ENCODE results near the gene CCDC120. TPM values are rescaled to one million over a fixed set of nuclear protein-coding genes. Genes with fewer than 3 reads are reported as not detected.

The CCDC120 gene
- total RNA-seq, 1 donor from 2014 or later = 1.1 TPM

- DNase-seq (ENCODE audit: low read depth) (peak; percentile 49), FAIRE-seq (no peak)
- H3K36me3 ChIP-seq (ENCODE audit: control insufficient read depth, insufficient read depth, low read length) = peaks cover 7% of the 10 kb centered on the region
- peak within 1 kb of the TSS; percentile 67 for H3K4me3 ChIP-seq (ENCODE audit: low read depth, low read length)
- TF ChIP-seq, protein P1, sequence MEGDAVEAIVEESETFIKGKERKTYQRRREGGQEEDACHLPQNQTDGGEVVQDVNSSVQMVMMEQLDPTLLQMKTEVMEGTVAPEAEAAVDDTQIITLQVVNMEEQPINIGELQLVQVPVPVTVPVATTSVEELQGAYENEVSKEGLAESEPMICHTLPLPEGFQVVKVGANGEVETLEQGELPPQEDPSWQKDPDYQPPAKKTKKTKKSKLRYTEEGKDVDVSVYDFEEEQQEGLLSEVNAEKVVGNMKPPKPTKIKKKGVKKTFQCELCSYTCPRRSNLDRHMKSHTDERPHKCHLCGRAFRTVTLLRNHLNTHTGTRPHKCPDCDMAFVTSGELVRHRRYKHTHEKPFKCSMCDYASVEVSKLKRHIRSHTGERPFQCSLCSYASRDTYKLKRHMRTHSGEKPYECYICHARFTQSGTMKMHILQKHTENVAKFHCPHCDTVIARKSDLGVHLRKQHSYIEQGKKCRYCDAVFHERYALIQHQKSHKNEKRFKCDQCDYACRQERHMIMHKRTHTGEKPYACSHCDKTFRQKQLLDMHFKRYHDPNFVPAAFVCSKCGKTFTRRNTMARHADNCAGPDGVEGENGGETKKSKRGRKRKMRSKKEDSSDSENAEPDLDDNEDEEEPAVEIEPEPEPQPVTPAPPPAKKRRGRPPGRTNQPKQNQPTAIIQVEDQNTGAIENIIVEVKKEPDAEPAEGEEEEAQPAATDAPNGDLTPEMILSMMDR (IDR thresholded peaks at IDR 0.05; ENCODE audit: insufficient read depth, low read length, severe bottlenecking) = no peak
- H3K27me3 ChIP-seq (ENCODE audit: control insufficient read depth, insufficient read depth, low read length) = no peaks in the 10 kb centered on the region
Measured at GRCh38 chrX:49079489-49080428, 21.0 kb downstream of the CCDC120 start, which contains the start of gene WDR45. Gene WDR45, minus strand, starts transcription at chrX:49079887. Its CDS starts 1,792 bp downstream, at chrX:49078095.

DNA sequence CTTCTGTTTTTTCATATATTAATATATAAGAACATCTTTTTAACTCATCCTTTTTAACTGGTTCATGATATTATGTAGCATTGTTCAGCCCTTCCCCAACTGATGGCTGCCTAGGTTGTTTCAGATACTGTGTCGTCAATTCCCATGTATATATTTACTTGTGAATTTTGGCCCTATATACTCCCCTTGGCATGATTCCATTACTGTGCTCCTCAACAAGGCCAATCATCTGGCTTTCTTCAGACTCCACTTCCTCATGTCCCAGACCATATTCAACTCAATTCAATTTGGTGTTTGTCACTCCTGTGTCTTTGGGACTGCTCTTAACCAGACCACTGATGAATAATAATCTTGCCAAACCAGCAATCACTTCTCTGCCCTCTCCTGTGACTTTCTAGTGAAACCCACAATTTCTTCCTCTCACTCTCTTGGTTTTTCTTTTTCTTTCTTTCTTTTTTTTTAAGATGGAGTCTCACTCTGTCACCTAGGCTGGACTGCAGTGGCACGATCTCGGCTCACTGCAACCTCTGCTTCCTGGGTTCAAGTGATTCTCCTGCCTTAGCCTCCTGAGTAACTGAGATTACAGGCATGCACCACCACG, 23.6 kb downstream of the CCDC120 start:
- DNase-seq (ENCODE audit: low read depth) (no peak), FAIRE-seq (no peak)
- TF ChIP-seq, protein P1 (IDR thresholded peaks at IDR 0.05; ENCODE audit: insufficient read depth, low read length, severe bottlenecking) = no peak

DNA sequence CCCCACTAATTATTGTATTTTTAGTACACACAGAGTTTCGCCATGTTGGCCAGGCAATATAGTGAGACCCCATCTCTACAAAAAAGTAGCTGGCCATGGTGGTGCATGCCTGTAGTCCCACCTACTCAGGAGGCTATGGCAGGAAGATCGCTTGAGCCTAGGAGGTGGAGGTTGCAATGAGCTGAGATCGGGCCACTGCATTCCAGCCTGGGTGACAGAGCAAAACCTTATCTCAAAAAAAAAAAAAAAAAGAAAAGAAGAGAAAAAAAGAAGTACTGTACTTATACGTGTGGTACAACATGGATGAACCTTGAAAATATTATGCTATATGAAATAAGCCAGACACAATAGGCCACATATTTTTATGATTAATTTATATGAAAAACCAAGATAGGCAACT, 30.8 kb downstream of the CCDC120 start:
- no peak overlapping the region for H3K4me3 ChIP-seq (ENCODE audit: low read depth, low read length)
- FAIRE-seq = no peak

More for the DNA sequence above, 23.6 kb downstream of the CCDC120 start:
- H3K4me3 ChIP-seq (ENCODE audit: low read depth, low read length) = no peak overlapping the region
- peaks cover 3% of the 10 kb centered on the region for H3K36me3 ChIP-seq (ENCODE audit: control insufficient read depth, insufficient read depth, low read length)
- no peaks in the 10 kb centered on the region for H3K27me3 ChIP-seq (ENCODE audit: control insufficient read depth, insufficient read depth, low read length)

DNA sequence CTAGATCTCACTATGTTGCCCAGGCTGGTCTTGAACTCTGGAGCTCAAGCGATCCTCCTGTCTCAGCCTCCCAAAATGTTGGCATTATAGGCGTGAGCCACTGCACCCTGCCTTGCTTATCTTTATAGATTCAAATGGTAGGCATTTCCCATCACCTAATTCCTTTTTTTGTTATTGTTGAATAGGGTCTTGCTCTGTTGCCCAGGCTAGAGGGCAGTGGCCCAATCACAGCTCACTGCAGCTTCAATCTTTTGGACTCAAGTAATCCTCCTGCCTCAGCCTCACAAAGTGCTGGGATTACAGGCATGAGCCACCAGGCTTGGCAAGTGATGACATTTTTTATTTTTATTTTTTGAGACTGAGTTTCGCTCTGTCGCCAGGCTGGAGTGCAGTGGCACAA, 37.6 kb downstream of the CCDC120 start:
- Histone ChIP-seq H3K27me3 (ENCODE audit: control insufficient read depth, insufficient read depth, low read length) (no peaks in the 10 kb centered on the region), H3K4me3 (ENCODE audit: low read depth, low read length) (no peak overlapping the region), H3K36me3 (ENCODE audit: control insufficient read depth, insufficient read depth, low read length) (no peaks in the 10 kb centered on the region)
- TF ChIP-seq, protein P1 (IDR thresholded peaks at IDR 0.05; ENCODE audit: insufficient read depth, low read length, severe bottlenecking) = no peak
- FAIRE-seq = no peak
- no peak for DNase-seq (ENCODE audit: low read depth)

More for the DNA sequence above, 30.8 kb downstream of the CCDC120 start:
- TF ChIP-seq, protein P1 (IDR thresholded peaks at IDR 0.05; ENCODE audit: insufficient read depth, low read length, severe bottlenecking) = no peak
- no peak for DNase-seq (ENCODE audit: low read depth)
- Histone ChIP-seq H3K27me3 (ENCODE audit: control insufficient read depth, insufficient read depth, low read length) (no peaks in the 10 kb centered on the region), H3K36me3 (ENCODE audit: control insufficient read depth, insufficient read depth, low read length) (no peaks in the 10 kb centered on the region)

- FAIRE-seq = no peak
- Histone ChIP-seq H3K4me3 (ENCODE audit: low read depth, low read length) (peak overlapping the region; percentile 68), H3K36me3 (ENCODE audit: control insufficient read depth, insufficient read depth, low read length) (no peaks in the 10 kb centered on the region), H3K27me3 (ENCODE audit: control insufficient read depth, insufficient read depth, low read length) (no peaks in the 10 kb centered on the region)
- TF ChIP-seq, protein P1 (IDR thresholded peaks at IDR 0.05; ENCODE audit: insufficient read depth, low read length, severe bottlenecking) = no peak
- peak; percentile 84 for DNase-seq (ENCODE audit: low read depth)
Measured at GRCh38 chrX:49100704-49101628, 42.2 kb downstream of the CCDC120 start.

Measured in bronchial epithelial cell (primary cell).